GM12891 (cell line): Measurements from ENCODE around the gene KLHL18.

Experiments
- POLR2A ChIP-seq: IDR thresholded peaks from 2 replicates; pipeline ENCODE4 v1.6.1; 2011; ENCODE audit warnings: low read depth, low read length, control low read depth
- POLR2AphosphoS5 ChIP-seq: IDR thresholded peaks from 2 replicates; pipeline ENCODE4 v1.6.1; 2011; ENCODE audit warnings: low read depth, low read length, control low read depth
- TAF1 ChIP-seq: IDR thresholded peaks from 2 replicates; pipeline ENCODE4 v1.6.1; 2011; ENCODE audit warnings: low read depth, low read length, control low read depth

DNA sequence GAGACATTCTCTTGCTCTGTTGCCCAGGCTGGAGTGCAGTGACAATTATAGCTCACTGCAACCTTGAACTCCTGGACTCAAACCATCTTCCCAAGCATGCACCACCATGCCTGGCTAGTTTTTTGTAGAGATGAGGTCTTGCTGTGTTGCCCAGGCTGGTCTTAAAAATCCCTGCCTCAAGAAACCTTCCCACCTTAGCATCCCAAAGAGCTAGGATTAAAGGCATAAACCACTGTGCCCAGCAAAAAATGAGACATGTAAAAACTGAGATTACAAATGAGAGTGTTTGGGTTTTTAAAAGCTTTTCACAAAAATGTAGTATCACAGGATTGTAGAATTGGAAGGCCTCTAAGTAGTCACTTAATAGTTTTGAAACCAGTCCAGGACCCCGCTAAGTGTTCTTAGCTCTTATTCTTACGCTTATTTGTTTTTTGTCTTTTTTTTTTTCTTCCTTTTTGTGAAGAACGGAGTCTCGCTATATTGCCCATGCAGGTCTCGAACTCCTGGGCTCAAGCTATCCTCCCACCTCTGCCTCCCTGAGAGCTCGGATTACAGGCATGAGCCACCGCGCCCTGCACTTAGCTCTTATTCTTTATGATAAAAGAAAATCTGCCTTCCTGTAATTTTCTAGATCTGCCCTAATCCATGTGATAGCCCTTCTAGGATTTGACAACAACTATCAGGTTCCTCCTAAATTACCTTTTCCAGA is 31.5 kb downstream of the KLHL18 start:
- TF ChIP-seq POLR2A (no peak), POLR2AphosphoS5 (no peak), TAF1 (no peak)
